ENCODE results near the gene MAPK8IP1.

MAPK8IP1 gene

DNA sequence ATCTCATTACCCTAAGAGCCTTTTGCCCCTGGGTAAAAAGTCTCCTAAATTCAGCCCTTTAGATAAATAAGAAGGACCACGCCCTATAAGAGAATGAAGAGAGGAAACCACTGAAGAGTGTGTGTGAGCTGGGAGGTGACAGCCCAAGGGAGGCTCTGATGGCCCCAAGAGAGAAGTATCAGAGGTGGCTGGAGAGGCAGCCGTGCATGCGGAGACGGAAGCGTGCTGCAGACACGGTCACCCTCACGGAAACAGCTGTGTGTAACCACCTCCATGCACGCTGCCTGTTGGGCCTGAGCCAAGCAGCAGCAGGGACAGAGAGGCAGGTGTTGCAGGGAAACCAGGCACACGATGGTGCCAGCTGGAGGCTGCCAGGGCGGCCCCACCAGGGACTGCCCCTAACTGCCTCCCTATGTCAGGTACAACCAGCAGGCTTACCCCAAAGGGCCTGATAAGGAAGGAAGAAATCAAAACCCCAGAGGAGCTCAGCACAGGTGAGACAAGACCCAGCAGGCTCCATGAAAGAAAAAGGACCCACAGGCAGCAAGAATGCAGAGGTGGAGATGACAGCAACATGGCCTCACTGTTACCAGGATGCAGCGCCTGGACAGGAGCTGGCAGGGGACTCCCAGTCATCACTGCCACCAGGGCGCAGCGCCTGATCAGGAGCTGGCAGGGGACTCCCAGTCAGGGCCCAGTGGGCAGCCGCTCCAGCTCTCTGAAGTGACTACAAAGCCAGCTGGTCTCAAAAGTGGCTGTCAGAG is 44.8 kb downstream of the MAPK8IP1 start:
- no peak for ATAC-seq
- TF ChIP-seq ARNTL (CRISPR knock-in tag; IDR thresholded peaks at IDR 0.05; ENCODE audit: borderline replicate concordance, low read depth) (no peak), TOX (CRISPR knock-in tag; IDR thresholded peaks at IDR 0.05; ENCODE audit: borderline replicate concordance) (no peak), OSR1 (CRISPR knock-in tag; IDR thresholded peaks at IDR 0.05) (no peak), ISL1 (CRISPR knock-in tag; IDR thresholded peaks at IDR 0.05) (no peak), ESRRG (CRISPR knock-in tag; IDR thresholded peaks at IDR 0.05) (no peak), PPARA (CRISPR knock-in tag; IDR thresholded peaks at IDR 0.05; ENCODE audit: borderline replicate concordance) (no peak), GLIS3 (CRISPR knock-in tag; IDR thresholded peaks at IDR 0.05) (no peak), RARB (CRISPR knock-in tag; IDR thresholded peaks at IDR 0.05) (no peak)
- TF ChIP-seq, protein P1, sequence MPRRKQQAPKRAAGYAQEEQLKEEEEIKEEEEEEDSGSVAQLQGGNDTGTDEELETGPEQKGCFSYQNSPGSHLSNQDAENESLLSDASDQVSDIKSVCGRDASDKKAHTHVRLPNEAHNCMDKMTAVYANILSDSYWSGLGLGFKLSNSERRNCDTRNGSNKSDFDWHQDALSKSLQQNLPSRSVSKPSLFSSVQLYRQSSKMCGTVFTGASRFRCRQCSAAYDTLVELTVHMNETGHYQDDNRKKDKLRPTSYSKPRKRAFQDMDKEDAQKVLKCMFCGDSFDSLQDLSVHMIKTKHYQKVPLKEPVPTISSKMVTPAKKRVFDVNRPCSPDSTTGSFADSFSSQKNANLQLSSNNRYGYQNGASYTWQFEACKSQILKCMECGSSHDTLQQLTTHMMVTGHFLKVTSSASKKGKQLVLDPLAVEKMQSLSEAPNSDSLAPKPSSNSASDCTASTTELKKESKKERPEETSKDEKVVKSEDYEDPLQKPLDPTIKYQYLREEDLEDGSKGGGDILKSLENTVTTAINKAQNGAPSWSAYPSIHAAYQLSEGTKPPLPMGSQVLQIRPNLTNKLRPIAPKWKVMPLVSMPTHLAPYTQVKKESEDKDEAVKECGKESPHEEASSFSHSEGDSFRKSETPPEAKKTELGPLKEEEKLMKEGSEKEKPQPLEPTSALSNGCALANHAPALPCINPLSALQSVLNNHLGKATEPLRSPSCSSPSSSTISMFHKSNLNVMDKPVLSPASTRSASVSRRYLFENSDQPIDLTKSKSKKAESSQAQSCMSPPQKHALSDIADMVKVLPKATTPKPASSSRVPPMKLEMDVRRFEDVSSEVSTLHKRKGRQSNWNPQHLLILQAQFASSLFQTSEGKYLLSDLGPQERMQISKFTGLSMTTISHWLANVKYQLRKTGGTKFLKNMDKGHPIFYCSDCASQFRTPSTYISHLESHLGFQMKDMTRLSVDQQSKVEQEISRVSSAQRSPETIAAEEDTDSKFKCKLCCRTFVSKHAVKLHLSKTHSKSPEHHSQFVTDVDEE (CRISPR knock-in tag; IDR thresholded peaks at IDR 0.05) = no peak

DNA sequence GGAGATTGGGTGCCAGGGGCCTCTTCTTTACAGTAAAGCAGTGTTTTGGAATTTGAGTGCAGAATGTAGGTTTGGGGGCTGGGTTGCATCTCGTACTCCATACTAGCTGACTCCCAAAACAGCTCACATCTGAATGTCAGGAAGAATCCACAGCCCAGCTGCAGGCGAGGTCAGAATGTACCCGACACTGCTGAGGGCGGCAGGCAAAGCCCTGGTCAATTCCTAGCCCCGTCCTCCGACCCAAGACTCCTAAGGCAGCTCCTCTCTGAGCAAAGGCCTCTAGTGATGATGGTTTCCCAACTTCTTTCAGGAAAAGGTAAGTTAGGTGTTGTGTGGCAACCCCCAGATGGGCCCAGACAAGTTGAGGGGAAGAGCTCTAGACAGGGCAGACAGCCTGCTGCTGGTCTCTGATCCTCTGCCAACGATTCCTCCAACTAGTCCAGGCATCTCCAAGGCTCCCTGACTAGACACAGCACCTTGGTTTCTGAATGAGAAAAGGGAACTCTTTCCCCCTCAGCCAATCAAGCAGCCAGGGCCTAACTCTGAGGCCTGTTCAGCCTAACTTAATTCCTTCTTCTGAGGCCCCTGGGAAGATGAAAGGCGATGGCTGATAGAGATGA is 45.6 kb downstream of the MAPK8IP1 start:
- no peak for ATAC-seq
- TF ChIP-seq ARNTL (CRISPR knock-in tag; IDR thresholded peaks at IDR 0.05; ENCODE audit: borderline replicate concordance, low read depth) = no peak
- TF ChIP-seq, protein P2, sequence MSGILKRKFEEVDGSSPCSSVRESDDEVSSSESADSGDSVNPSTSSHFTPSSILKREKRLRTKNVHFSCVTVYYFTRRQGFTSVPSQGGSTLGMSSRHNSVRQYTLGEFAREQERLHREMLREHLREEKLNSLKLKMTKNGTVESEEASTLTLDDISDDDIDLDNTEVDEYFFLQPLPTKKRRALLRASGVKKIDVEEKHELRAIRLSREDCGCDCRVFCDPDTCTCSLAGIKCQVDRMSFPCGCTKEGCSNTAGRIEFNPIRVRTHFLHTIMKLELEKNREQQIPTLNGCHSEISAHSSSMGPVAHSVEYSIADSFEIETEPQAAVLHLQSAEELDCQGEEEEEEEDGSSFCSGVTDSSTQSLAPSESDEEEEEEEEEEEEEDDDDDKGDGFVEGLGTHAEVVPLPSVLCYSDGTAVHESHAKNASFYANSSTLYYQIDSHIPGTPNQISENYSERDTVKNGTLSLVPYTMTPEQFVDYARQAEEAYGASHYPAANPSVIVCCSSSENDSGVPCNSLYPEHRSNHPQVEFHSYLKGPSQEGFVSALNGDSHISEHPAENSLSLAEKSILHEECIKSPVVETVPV (CRISPR knock-in tag; IDR thresholded peaks at IDR 0.05) = no peak
- TF ChIP-seq GLIS3 (CRISPR knock-in tag; IDR thresholded peaks at IDR 0.05) = no peak
- TF ChIP-seq ISL1 (CRISPR knock-in tag; IDR thresholded peaks at IDR 0.05) = no peak
- TF ChIP-seq, protein P3, sequence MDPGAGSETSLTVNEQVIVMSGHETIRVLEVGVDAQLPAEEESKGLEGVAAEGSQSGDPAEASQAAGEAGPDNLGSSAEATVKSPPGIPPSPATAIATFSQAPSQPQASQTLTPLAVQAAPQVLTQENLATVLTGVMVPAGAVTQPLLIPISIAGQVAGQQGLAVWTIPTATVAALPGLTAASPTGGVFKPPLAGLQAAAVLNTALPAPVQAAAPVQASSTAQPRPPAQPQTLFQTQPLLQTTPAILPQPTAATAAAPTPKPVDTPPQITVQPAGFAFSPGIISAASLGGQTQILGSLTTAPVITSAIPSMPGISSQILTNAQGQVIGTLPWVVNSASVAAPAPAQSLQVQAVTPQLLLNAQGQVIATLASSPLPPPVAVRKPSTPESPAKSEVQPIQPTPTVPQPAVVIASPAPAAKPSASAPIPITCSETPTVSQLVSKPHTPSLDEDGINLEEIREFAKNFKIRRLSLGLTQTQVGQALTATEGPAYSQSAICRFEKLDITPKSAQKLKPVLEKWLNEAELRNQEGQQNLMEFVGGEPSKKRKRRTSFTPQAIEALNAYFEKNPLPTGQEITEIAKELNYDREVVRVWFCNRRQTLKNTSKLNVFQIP (CRISPR knock-in tag; IDR thresholded peaks at IDR 0.05; ENCODE audit: borderline replicate concordance, low read depth) = no peak
- no peak for TF ChIP-seq ZNF70 (CRISPR knock-in tag; IDR thresholded peaks at IDR 0.05)
- TF ChIP-seq OSR1 (CRISPR knock-in tag; IDR thresholded peaks at IDR 0.05) = no peak
- TF ChIP-seq CSDC2 (CRISPR knock-in tag; IDR thresholded peaks at IDR 0.05) = no peak
- TF ChIP-seq, protein P4, sequence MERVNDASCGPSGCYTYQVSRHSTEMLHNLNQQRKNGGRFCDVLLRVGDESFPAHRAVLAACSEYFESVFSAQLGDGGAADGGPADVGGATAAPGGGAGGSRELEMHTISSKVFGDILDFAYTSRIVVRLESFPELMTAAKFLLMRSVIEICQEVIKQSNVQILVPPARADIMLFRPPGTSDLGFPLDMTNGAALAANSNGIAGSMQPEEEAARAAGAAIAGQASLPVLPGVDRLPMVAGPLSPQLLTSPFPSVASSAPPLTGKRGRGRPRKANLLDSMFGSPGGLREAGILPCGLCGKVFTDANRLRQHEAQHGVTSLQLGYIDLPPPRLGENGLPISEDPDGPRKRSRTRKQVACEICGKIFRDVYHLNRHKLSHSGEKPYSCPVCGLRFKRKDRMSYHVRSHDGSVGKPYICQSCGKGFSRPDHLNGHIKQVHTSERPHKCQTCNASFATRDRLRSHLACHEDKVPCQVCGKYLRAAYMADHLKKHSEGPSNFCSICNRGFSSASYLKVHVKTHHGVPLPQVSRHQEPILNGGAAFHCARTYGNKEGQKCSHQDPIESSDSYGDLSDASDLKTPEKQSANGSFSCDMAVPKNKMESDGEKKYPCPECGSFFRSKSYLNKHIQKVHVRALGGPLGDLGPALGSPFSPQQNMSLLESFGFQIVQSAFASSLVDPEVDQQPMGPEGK (CRISPR knock-in tag; IDR thresholded peaks at IDR 0.05; ENCODE audit: borderline replicate concordance) = no peak
- TF ChIP-seq ZNF8 (CRISPR knock-in tag; IDR thresholded peaks at IDR 0.05) = no peak
- TF ChIP-seq PPARA (CRISPR knock-in tag; IDR thresholded peaks at IDR 0.05; ENCODE audit: borderline replicate concordance) = no peak
- TF ChIP-seq SNAI2 (CRISPR knock-in tag; IDR thresholded peaks at IDR 0.05) = no peak
- TF ChIP-seq, protein P5, sequence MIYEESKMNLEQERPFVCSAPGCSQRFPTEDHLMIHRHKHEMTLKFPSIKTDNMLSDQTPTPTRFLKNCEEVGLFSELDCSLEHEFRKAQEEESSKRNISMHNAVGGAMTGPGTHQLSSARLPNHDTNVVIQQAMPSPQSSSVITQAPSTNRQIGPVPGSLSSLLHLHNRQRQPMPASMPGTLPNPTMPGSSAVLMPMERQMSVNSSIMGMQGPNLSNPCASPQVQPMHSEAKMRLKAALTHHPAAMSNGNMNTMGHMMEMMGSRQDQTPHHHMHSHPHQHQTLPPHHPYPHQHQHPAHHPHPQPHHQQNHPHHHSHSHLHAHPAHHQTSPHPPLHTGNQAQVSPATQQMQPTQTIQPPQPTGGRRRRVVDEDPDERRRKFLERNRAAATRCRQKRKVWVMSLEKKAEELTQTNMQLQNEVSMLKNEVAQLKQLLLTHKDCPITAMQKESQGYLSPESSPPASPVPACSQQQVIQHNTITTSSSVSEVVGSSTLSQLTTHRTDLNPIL (CRISPR knock-in tag; IDR thresholded peaks at IDR 0.05; ENCODE audit: low read depth) = no peak
- TF ChIP-seq TCF4 (CRISPR knock-in tag; IDR thresholded peaks at IDR 0.05; ENCODE audit: borderline replicate concordance) = no peak
- TF ChIP-seq TOX (CRISPR knock-in tag; IDR thresholded peaks at IDR 0.05; ENCODE audit: borderline replicate concordance) = no peak

DNA sequence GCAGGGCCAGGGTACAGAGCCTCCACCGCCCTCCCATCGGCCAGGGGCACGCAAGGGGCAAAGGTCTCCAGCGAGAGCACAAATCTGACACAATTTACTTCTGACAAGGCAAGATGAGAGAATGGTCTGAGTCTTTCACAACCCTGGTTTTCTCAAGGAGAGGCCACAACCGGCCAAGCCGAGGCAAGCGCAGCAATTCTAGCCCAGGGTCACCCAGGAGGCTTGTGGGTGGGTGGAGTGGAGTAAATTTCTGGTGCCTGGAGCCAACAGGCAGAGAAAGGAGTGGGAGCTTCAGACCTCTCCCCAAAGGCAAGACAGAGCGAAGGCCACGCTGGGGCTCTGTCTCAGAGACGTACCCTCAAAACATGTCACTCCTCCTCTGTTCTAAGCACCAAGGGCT is 46.3 kb downstream of the MAPK8IP1 start:
- no peak for ATAC-seq

More for the DNA sequence above, 46.3 kb downstream of the MAPK8IP1 start:
- no peak for TF ChIP-seq CSDC2 (CRISPR knock-in tag; IDR thresholded peaks at IDR 0.05)
- TF ChIP-seq ZNF70 (CRISPR knock-in tag; IDR thresholded peaks at IDR 0.05) = no peak
- TF ChIP-seq ZFP30 (CRISPR knock-in tag; IDR thresholded peaks at IDR 0.05) = no peak
- no peak for TF ChIP-seq ISL1 (CRISPR knock-in tag; IDR thresholded peaks at IDR 0.05)
- TF ChIP-seq BACH2 (CRISPR knock-in tag; IDR thresholded peaks at IDR 0.05; ENCODE audit: borderline replicate concordance) = no peak
- TF ChIP-seq, protein P4 (CRISPR knock-in tag; IDR thresholded peaks at IDR 0.05; ENCODE audit: borderline replicate concordance) = no peak
- TF ChIP-seq, protein P5 (CRISPR knock-in tag; IDR thresholded peaks at IDR 0.05; ENCODE audit: low read depth) = no peak
- no peak for TF ChIP-seq OSR1 (CRISPR knock-in tag; IDR thresholded peaks at IDR 0.05)
- no peak for TF ChIP-seq ZNF8 (CRISPR knock-in tag; IDR thresholded peaks at IDR 0.05)
- TF ChIP-seq ESRRG (CRISPR knock-in tag; IDR thresholded peaks at IDR 0.05) = no peak
- no peak for TF ChIP-seq TCF4 (CRISPR knock-in tag; IDR thresholded peaks at IDR 0.05; ENCODE audit: borderline replicate concordance)

Data from SK-N-SH treated with all-trans-retinoic acid at 6 μM for 48 hours (cell line).